K562 (cell line): ENCODE results near the gene ABHD18. TPM values are rescaled to one million over a fixed set of nuclear protein-coding genes. Genes with fewer than 3 reads are reported as not detected.

Experiments
- ARID2 ChIP-seq: fragments of 450-650 bp; IDR thresholded peaks from 2 replicates; pipeline ENCODE4 v1.6.1; 2017; ENCODE audit warnings: antibody characterized with exemption, mild to moderate bottlenecking
- ETS2 ChIP-seq: IDR thresholded peaks from 2 replicates; pipeline ENCODE4 v1.6.1; 2016; ENCODE audit warnings: borderline replicate concordance, missing genetic modification characterization, mild to moderate bottlenecking, moderate library complexity, missing compliant biosample characterization; ENCODE audit not compliant: poor library complexity, severe bottlenecking
- HDAC1 ChIP-seq, 2 experiments: fragments of 450-650 bp; IDR thresholded peaks; 2 replicates each; pipeline ENCODE4 v1.6.1; 2016 to 2017; ENCODE audit warnings: inconsistent platforms in 1 of 2, mild to moderate bottlenecking in 1 of 2, moderate library complexity in 1 of 2
- MCM5 ChIP-seq: fragments of 450-650 bp; IDR thresholded peaks from 2 replicates; pipeline ENCODE4 v1.6.1; 2016; ENCODE audit warnings: low read depth
- RBM25 ChIP-seq: fragments of 200-400 bp; formaldehyde crosslinking; IDR thresholded peaks from 2 replicates; pipeline ENCODE4 v1.6.1; 2018; ENCODE audit warnings: low read length, low read depth, moderate library complexity; ENCODE audit not compliant: severe bottlenecking
- SMARCB1 ChIP-seq: IDR thresholded peaks from 2 replicates; pipeline ENCODE4 v1.6.1; 2011; ENCODE audit warnings: improper control_type of control experiment, low read depth; ENCODE audit not compliant: insufficient read length
- TAF1 ChIP-seq: IDR thresholded peaks from 2 replicates; pipeline ENCODE4 v1.6.1; 2011; ENCODE audit warnings: mild to moderate bottlenecking, low read length, moderate library complexity; ENCODE audit not compliant: insufficient read depth, control insufficient read depth, severe bottlenecking; ENCODE audit errors: extremely low read depth
- YBX1 ChIP-seq: fragments of 450-650 bp; IDR thresholded peaks from 2 replicates; pipeline ENCODE4 v1.7.1; 2016; ENCODE audit warnings: mild to moderate bottlenecking
- ZNF140 ChIP-seq: fragments of 250-450 bp; sonication (Bioruptor Pico); IDR thresholded peaks from 2 replicates; pipeline ENCODE4 v1.8.0; 2021; ENCODE audit warnings: moderate library complexity, mild to moderate bottlenecking, inconsistent platforms
- ZNF431 ChIP-seq: sonication (generic); formaldehyde crosslinking; IDR thresholded peaks from 2 replicates; pipeline ENCODE4 v1.8.0; 2022; ENCODE audit warnings: mild to moderate bottlenecking, missing genetic modification reagents
- ZNF707 ChIP-seq: fragments of 250-450 bp; sonication (Bioruptor Pico); conservative IDR thresholded peaks from 2 replicates; pipeline ENCODE4 v1.8.0; 2022; ENCODE audit warnings: inconsistent platforms, mild to moderate bottlenecking, moderate library complexity
- ZNF717 ChIP-seq: fragments of 250-450 bp; sonication (Bioruptor Pico); IDR thresholded peaks from 2 replicates; pipeline ENCODE4 v1.5.0; 2021
- polyA plus RNA-seq, 8 experiments: library from polyadenylated mRNA; depleted of rRNA in 4 of 8; stranded (reverse) in 5 of 8; unstranded in 3 of 8; fragments of >200 nt; fragmentation: Nextera tagmentation in 2 of 8; fragmentation: Illumina TruSeq in 1 of 8; extraction: Ambion mirVana in 2 of 8; extraction: Trizol in 1 of 8; gene quantifications; 2 replicates each; pipeline versions ENCODE4 v1.2.1 to v1.2.3, GENCODE V29; 2011 to 2014; ENCODE audit warnings: inconsistent platforms in 1 of 8, missing spikeins in 1 of 8
- total RNA-seq, 7 experiments: library from RNA; depleted of rRNA in 6 of 7; stranded (reverse); fragments of >200 nt in 6 of 7; fragmentation: Illumina TruSeq in 2 of 7; extraction: Trizol in 2 of 7; gene quantifications; 2 replicates each; pipeline versions ENCODE4 v1.2.1 to v1.2.3, GENCODE V29; 2011 to 2021; ENCODE audit warnings: low replicate concordance in 1 of 7
- TF ChIP-seq, protein P1 (sequence below): fragments of 450-650 bp; IDR thresholded peaks from 2 replicates; pipeline ENCODE4 v1.6.1; 2016
- TF ChIP-seq, protein P2 (sequence below), 3 experiments: fragments of 200-800 bp in 1 of 3; sonication (Bioruptor generic) in 1 of 3; sonication (generic) in 1 of 3; formaldehyde crosslinking in 1 of 3; IDR thresholded peaks; 2 replicates each; pipeline versions ENCODE4 v1.6.1 to v1.8.0; 2016 to 2022; ENCODE audit warnings: mild to moderate bottlenecking in 2 of 3, missing compliant biosample characterization in 2 of 3, missing genetic modification characterization in 2 of 3, missing genetic modification reagents in 1 of 3
- TF ChIP-seq, protein P3 (sequence below): fragments of 150-350 bp; IDR thresholded peaks from 2 replicates; pipeline ENCODE4 v1.6.1; 2014; ENCODE audit warnings: low read depth, mild to moderate bottlenecking, low read length, borderline replicate concordance
- TF ChIP-seq, protein P4 (sequence below): sonication (generic); formaldehyde crosslinking; IDR thresholded peaks from 2 replicates; pipeline ENCODE4 v1.8.0; 2023; ENCODE audit warnings: mild to moderate bottlenecking, missing genetic modification reagents

ABHD18 gene
- total and polyA plus RNA-seq, 9 of the 15 experiments (the other 6 are each of a cell fraction or from before 2014, with no cell fraction given): 6.1 to 25.0 (median 16.0) TPM

DNA sequence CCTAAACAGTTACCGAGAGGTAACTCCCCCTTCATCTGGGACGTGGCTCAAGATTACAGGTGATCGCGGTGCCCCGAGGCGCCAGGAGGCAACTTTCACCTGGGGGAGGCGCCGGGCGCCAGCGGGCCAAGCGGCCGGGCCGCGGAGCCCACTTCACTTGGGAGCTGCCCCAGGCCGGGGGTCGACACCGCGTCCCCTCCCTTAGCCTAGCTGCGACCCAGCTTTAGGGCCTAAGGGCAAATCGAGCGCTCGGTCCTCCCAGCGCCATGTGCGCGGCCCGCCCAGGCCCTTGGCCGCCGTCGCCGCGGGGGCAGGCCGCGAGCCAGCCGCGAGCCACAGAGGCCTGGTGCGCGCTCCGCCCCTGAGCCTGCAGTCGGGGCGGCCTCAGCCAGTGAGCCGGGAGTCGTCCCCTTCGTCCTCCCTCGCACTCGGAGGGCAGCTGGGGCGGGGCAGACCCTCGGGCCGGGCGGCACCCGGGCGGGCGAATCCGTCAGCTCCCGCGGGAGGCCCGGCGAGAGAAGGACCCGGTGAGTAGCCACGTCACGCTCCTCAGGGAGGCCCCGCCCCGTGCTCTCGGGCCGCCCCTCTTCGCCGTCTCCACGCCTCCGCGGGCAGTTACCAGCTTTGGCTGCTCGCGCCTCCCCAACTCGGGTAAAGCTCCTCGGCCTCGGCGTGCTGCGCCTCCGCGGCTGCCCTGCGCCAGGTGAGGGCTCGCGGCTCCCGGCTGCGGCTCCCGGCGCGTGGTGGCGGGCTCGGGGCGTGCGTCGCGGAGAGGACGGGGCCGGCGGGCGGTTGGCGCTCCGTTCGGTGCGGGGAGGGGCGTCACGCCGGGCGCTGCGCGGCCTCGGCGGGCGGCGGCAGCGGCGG, 95.7 kb downstream of the ABHD18 start, which contains the start of gene LARP1B (continued):
- TF ChIP-seq RBM25: peak; percentile 83
- no peak for TF ChIP-seq ZNF707 (CRISPR knock-in tag)
- TF ChIP-seq ARID2: 0 out of 2 replicates have a peak, but pooled peaks have one; percentile 15
- TF ChIP-seq TAF1: peak; percentile 74
- no peak for TF ChIP-seq ZNF140 (CRISPR knock-in tag)
- TF ChIP-seq ZNF717 (CRISPR knock-in tag): no peak
- TF ChIP-seq, protein P1, sequence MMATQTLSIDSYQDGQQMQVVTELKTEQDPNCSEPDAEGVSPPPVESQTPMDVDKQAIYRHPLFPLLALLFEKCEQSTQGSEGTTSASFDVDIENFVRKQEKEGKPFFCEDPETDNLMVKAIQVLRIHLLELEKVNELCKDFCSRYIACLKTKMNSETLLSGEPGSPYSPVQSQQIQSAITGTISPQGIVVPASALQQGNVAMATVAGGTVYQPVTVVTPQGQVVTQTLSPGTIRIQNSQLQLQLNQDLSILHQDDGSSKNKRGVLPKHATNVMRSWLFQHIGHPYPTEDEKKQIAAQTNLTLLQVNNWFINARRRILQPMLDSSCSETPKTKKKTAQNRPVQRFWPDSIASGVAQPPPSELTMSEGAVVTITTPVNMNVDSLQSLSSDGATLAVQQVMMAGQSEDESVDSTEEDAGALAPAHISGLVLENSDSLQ: peak; percentile 56; the same call in 1 of the 2 replicates
- TF ChIP-seq HDAC1 (IDR thresholded peaks at IDR 0.05): no peak
- no peak for TF ChIP-seq SMARCB1
- no peak for TF ChIP-seq MCM5
- TF ChIP-seq, protein P2, sequence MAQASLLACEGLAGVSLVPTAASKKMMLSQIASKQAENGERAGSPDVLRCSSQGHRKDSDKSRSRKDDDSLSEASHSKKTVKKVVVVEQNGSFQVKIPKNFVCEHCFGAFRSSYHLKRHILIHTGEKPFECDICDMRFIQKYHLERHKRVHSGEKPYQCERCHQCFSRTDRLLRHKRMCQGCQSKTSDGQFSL (CRISPR knock-in tag; IDR thresholded peaks at IDR 0.05): no peak
- TF ChIP-seq, protein P2 (tag; IDR thresholded peaks at IDR 0.05): no peak
- TF ChIP-seq YBX1: no peak
- TF ChIP-seq ETS2 (tag): no peak
- TF ChIP-seq, protein P3, sequence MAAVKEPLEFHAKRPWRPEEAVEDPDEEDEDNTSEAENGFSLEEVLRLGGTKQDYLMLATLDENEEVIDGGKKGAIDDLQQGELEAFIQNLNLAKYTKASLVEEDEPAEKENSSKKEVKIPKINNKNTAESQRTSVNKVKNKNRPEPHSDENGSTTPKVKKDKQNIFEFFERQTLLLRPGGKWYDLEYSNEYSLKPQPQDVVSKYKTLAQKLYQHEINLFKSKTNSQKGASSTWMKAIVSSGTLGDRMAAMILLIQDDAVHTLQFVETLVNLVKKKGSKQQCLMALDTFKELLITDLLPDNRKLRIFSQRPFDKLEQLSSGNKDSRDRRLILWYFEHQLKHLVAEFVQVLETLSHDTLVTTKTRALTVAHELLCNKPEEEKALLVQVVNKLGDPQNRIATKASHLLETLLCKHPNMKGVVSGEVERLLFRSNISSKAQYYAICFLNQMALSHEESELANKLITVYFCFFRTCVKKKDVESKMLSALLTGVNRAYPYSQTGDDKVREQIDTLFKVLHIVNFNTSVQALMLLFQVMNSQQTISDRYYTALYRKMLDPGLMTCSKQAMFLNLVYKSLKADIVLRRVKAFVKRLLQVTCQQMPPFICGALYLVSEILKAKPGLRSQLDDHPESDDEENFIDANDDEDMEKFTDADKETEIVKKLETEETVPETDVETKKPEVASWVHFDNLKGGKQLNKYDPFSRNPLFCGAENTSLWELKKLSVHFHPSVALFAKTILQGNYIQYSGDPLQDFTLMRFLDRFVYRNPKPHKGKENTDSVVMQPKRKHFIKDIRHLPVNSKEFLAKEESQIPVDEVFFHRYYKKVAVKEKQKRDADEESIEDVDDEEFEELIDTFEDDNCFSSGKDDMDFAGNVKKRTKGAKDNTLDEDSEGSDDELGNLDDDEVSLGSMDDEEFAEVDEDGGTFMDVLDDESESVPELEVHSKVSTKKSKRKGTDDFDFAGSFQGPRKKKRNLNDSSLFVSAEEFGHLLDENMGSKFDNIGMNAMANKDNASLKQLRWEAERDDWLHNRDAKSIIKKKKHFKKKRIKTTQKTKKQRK: no peak
- TF ChIP-seq, protein P4, sequence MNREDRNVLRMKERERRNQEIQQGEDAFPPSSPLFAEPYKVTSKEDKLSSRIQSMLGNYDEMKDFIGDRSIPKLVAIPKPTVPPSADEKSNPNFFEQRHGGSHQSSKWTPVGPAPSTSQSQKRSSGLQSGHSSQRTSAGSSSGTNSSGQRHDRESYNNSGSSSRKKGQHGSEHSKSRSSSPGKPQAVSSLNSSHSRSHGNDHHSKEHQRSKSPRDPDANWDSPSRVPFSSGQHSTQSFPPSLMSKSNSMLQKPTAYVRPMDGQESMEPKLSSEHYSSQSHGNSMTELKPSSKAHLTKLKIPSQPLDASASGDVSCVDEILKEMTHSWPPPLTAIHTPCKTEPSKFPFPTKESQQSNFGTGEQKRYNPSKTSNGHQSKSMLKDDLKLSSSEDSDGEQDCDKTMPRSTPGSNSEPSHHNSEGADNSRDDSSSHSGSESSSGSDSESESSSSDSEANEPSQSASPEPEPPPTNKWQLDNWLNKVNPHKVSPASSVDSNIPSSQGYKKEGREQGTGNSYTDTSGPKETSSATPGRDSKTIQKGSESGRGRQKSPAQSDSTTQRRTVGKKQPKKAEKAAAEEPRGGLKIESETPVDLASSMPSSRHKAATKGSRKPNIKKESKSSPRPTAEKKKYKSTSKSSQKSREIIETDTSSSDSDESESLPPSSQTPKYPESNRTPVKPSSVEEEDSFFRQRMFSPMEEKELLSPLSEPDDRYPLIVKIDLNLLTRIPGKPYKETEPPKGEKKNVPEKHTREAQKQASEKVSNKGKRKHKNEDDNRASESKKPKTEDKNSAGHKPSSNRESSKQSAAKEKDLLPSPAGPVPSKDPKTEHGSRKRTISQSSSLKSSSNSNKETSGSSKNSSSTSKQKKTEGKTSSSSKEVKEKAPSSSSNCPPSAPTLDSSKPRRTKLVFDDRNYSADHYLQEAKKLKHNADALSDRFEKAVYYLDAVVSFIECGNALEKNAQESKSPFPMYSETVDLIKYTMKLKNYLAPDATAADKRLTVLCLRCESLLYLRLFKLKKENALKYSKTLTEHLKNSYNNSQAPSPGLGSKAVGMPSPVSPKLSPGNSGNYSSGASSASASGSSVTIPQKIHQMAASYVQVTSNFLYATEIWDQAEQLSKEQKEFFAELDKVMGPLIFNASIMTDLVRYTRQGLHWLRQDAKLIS (CRISPR knock-in tag): peak; percentile 30; the same call in 1 of the 2 replicates
- TF ChIP-seq ZNF431 (CRISPR knock-in tag): no peak
